HT1080 (cell line): ENCODE data around the gene TRPV4. TPM values are rescaled to one million over a fixed set of nuclear protein-coding genes. Genes with fewer than 3 reads are reported as not detected.

ENCODE experiments used
- DNase-seq: peaks from one replicate; pipeline ENCODE4 v3.0.0-alpha.2; 2015; ENCODE audit warnings: low read depth
- total RNA-seq: library from RNA; depleted of rRNA; stranded (reverse); fragments of >200 nt; shearing (Covaris generic); gene quantifications from 2 replicates; pipeline ENCODE4 v1.2.3, GENCODE V29; 2014

The TRPV4 gene
- total RNA-seq, 1 experiment from 2014 or later, result 0.72 TPM

DNA sequence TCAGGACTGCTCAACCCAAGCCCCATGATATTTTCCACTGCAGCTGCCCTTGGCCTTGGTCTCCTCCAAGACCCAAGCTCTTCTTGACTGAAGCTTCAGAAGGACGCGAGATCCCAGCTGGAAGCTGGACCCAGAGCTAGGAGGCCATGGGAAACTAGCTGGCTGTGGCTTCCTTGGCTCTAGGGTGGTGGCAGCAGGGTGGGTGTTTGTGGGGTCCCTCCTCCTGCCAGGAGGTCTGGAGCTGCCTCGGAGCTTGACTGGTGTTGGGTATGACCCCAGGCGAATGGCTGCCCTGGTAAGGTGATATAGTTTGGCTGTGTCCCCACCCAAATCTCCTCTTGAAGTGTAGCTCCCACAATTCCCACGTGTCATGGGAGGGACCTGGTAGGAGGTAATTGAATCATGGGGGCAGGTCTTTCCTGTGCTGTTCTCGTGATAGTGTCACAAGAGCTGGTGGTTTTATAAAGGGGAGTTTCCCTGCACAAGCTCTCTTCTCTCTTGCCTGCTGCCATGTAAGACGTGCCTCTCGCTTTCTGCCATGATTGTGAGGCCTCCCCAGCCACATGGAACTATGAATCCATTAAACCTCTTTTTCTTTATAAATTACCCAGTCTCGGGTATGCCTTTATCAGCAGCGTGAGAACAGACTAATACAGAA, 51.4 kb downstream of the TRPV4 start:
- DNase-seq, result no peak

DNA sequence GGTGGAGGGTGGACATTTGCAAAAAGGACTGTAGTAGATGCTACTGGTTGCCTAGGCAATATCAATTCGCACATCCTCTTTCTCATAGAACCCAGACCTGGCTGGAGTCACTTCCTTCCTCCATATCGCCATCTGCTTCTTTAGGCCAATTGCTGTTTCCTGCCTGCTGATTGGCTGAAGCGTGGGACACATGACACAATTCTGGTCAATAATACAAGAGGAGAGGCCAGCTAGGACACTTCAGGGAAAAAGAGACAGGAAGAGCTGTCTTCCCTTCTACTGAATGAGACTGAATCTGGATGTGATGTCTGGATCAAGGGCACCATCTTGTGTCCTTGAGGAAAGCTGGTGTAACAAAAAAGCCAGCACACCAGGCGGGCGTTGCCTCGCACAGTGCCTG, 53.8 kb downstream of the TRPV4 start:
- peak; percentile 40 for DNase-seq

GRCh38 chr12:109778684-109779083, 54.5 kb downstream of the TRPV4 start:
- no peak for DNase-seq

GRCh38 chr12:109777544-109777943, 55.7 kb downstream of the TRPV4 start:
- peak; percentile 65 for DNase-seq

DNA sequence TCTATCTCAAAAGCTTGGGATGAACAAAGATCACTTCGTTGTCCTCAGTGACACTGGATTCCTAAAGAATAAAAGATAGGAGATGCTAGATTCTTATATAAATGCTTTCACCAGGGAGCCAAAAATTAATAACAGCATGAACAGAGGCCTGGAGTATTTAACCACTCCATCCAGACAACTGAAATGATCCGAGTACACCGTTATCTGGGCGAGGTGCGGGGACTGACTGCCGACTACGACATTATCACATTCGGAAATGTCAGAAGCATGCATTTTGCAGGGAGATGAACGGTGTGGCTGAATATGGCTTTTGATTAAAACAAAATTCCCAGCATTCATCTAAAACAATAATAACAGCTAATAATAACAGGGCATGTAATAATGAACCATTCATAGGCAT, 56.6 kb downstream of the TRPV4 start:
- DNase-seq, result no peak

DNA sequence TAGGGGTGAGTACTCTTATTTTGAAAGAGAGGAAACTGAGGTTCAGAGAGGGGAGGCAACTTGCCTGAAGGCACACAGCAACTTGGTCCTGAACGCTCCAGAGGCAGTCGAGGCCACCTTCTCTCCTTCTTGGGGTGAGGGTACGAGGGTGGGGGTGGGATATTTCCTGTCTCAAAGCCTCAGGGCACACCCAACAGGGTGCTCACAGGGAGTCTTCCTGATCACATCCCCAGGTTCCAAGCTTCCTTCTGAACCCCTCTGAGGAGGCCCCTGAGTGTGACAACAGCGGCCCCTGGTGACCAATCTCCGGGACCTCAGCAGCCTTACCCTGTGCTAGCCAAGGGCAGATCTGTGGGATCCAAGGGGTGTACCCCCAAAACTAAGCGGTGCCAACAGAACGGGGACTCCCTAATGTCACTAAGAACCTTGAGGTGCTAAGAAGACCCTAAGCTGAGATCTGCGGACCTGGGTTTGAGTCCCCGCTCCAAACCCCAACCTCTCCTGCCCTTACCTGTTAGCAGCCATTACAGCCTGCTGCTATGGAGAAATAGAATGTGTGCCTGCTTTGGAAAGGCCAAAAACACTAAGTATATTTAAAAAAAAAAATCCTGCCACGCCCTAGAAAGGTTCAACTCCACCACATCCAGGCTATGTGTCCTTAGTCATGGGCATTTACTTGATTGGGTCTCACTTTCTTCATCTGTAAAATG, 57.9 kb downstream of the TRPV4 start:
- DNase-seq, result peak; percentile 57

DNA sequence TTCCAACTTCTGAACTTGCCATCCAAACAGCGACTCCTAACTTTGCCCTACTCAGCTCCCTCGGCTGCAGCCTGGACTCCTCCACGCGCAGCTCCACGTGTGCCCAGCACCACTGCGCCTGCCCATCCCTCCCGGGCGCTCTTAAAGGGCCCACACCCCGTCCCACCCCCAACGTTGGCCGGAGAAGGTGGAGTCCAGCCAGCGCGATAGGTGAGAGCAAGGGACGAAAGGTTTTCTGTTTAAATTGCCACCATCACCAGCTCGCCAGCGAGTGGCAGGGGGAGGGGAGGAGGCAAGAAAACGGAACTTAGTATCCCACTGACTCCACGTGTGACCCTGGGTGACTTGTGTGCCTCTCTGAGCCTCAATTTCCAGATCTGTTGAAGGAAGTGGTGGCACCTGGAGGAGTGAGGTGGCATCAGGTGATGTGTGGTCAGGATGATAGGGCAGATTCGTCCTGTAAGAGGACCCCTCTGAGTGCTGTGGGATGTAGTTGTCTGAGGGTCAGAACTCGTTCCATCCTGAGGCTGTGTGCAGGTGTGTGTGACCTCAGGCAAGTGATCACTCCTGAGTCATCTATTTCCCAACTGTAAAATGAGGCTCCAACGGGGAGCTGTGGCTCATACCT, 59.7 kb downstream of the TRPV4 start:
- DNase-seq, result no peak

DNA sequence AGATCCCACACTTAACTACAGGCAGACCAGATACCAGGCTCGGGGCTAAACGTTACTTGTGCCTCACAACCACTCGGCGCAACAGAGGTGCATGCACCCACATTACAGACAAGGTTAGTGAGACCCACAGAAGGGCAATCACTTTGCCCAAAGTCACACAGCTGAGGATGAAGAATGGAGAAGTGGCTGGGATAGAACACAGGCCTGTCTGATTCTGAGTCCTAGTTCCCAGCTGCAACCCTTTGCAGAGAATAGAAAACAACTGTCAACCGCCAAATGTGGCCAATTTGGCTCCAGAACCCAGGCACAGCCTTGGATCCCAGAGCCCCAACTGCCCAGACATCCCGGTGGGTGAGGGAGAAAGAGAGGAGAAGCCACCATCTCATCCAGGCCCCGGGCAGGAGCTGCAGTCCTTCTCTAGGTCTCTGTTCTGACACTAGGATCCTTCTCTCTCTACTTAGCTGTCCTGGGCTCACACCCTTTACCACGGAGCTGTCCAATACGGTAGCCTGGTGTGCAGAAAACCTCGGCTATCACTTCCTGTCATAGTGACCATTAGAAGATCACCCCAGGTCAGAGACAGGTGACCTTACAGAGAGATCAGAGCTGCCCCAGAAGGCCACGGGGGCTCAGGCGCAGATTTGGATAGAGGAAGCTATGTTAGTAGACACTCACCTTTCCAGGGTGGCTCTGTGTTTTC, 60.4 kb downstream of the TRPV4 start:
- DNase-seq, result no peak

DNA sequence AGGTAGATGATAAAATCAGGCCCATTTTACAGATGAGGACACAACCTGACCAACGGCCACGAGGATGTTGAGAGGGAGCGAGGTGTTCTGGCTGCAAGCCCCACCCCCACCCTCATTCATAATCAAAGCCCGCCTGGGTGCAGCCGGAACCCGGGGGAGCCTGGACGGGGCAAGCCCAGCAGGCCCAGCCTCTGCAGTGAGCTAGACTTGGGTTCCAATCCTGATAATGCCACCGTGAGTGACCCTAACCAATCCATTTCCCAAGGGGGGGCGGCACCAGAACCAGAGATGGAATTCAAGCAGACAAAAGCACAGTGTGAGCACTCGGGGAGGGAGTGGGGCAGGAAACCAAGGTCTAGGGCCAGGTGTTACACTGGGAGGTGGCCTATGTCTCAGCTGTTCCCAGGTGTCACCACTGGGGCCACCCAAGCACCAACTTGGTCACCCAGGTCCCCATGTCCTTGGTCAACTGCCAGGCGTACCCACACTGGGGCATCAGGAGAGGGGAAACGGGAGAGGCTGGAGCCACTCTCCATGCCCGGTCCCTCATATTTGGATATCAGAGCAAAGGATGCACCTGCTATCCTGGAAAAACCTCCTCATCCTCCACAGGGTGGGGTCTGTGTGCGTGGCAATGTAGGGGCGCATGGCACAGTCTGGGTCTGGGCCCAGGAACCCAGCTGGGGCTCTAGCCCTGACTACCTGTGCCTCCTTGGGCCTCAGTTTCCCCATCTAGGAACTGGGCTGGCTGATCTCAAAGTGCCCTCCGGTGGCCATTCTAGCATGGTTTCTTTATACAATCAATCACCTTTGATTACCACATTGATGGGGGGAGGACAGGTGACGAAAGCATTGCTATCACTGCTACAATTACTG, 61.2 kb downstream of the TRPV4 start:
- DNase-seq, result no peak

DNA sequence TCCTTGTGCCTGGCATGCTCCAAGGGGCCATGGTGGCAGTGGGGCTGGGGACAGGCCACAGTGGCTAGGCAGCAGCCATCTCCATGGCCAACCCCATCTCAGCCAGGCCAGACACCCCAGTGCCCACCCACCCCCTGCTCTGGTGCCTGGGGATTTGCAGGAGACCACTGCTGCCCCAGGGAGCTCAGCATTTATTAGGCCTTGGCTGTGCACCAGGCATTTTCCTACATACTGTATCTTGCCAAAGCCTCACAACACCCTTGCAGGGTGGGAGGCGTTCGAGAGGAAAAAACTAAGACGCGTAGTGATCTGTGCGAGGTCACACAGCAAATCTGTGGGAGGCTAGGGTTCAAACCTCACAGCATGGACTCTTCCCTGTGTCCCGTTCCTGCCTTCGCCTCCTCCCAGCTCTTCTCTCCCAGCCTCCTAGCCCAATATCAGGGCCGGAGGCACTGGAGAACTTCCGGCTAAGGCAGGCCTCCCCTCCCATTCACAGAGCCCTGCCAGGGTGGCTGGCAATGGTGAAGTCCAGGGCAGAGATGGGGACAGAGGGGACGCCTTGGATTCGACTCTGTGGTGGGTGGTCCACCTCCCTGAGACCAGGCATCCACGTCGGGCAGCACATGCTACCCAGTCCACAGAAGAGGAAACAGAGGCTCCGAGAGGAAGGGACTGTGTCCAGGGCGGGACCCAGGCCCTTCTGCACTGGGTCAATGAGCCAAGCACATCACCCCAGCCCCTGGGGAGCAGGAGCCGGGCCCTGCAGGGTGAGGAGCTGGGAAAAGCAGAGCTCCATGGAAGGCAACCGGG, 62.1 kb downstream of the TRPV4 start:
- no peak for DNase-seq

DNA sequence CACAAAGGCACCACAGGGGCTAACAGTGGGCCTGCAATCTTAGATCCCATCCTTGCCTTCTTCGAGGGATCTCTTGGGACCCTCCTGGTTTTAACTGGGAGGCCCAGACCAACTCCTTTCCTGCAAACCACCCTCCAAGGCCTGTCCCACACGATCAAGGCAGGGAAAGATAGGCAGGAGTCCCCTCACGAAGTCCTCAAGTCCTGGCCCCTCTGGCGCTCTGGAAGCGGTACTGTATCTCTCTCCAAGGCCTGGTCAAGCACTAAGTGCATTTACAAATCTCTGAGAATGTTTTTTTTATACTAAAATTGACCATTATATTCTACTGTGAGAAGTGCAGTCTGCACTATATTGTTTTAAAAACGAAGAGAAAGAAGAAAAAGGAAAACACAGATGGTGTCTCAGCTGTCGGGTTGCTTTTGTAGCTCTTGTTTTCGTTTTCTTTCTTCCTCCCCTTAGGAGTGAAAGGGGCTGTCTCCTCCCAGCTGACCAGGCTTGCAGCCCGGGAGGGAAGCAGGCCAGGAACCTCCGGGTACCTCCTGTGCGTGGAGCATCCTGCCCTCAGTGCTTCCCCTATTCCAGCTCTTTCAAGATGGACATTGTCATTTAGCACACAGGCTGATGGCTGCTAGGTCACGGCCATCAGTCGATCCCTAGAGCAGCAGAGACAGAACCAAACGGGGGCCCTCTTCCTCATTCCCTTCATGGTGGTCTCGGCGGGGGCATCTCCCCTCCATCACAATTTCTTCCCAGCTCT, 62.9 kb downstream of the TRPV4 start:
- DNase-seq, result no peak

- DNase-seq, result no peak
These were observed 64.1 kb downstream of the TRPV4 start for GRCh38 chr12:109768901-109769670.

- no peak for DNase-seq
These were observed 65.0 kb downstream of the TRPV4 start for GRCh38 chr12:109767991-109768900.

- DNase-seq, result no peak
These were observed 65.7 kb downstream of the TRPV4 start for GRCh38 chr12:109767456-109767855.

DNA sequence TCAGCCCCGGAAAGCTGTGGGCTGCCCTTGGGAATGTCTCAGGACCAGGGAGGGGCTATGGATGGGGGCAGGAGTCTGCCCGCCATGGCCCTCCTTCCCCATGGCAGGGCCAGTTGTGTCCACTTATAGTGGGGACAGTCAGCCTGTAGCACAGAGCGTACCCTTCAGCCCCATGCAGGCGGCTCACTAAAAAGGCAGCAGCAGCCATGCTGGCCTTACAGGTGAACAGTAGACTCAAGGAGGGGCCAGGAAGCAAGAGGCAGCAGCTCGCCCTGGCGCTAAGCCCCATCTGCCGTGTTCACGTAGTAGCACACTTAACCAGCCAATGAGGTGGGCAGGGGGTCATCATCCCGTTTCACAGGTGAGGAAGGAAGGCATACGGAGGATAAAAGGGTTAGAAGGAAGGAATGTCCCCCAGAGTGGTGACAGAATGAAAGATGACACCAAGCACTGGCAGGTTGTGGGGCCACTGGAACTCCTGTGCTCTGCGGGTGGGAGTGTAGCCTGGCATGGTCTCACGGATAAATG, 66.9 kb downstream of the TRPV4 start:
- no peak for DNase-seq

DNA sequence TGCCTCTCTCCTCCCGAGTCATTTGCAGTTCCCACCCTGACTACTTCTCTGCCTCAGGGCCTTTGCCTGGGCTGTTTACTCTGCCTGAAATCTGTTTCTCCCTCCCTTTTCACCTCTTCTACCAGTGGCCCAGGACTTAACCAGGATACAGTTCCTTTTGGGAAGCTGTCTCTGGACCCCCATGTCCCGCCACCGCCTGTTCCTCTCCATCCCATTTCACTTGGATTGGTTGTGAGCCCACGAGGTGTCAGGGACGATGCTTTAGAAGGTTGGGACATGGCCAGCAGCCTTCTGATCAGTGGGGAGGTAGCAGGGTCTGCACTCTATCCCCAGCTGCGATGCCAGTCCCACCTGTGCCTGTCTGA, 67.8 kb downstream of the TRPV4 start:
- no peak for DNase-seq

DNA sequence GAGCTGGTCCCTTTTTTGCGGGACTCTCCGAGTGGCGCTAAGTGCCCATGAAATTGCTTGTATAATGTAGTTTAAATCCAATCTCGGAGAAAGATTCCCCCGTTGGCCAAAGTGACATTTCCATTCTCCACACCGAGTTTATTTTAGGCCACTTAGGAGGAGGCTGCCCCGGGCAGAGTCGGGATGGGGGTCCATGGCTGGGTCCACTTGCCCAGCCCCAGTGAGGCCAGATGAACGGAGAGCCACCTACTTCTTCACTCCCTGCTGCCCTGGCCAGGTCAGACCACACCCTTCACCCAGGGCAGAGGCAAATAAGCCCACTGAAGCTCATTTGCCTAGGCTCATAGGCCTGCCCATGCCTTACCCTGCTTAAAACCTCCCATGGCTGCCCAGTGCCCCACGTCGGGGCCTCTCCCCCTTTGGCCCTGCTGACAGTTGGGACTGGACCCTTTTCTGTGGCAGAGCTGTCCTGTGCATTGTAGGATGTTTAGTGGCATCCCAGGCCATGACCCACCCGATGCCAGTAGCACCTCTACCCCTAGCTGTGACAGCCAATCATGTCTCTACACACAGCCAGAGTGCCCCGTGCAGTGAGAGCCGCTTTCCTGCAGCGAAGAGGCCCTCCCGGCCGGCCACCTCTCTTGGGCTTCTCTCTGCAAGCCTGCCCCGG, 68.3 kb downstream of the TRPV4 start:
- DNase-seq, result no peak
